Measurements from ENCODE around the gene IFT122.

GRCh38 chr3:129429602-129430001 lies 10.4 kb upstream of the IFT122 start:
- TF ChIP-seq CTCF (IDR thresholded peaks at IDR 0.05; ENCODE audit: insufficient read depth, low read depth, low read length) (no peak), EZH2 (IDR thresholded peaks at IDR 0.05; ENCODE audit: insufficient read depth, low read length) (no peak)
